Measurements from ENCODE around the gene F11R. TPM values are rescaled to one million over a fixed set of nuclear protein-coding genes. Genes with fewer than 3 reads are reported as not detected.

Gene F11R
- total and polyA plus RNA-seq, 2 of the 13 experiments (the other 11 are each of a cell fraction or from before 2014, with no cell fraction given), result 95.8 to 105 TPM

- no peak overlapping the region for H3K4me3 ChIP-seq (replicated peaks in 1 of 3; ENCODE audit: insufficient read depth in 1 of 3, low read depth in 2 of 3, low read length in 3 of 3)
- no peaks in the 10 kb centered on the region for H3K36me3 ChIP-seq (replicated peaks in 1 of 2; ENCODE audit: control insufficient read depth in 1 of 2, insufficient read depth in 2 of 2, low read length in 2 of 2)
- no peak; the same call in 2 of the 3 replicates for ATAC-seq
- H3K9ac ChIP-seq (ENCODE audit: insufficient read depth, low read depth, low read length), result no peak overlapping the region
- in situ Hi-C loops (cut with HindIII; ENCODE audit: extremely low pct_ligation_motif_present, low pct_unique_long_range_greater_than_20kb), result no loop called here
- no peak overlapping the region for H2AFZ ChIP-seq (ENCODE audit: low read length)
- no TSS peak for BruUV-seq (replicated peaks)
- no peak for FAIRE-seq
- DNase-seq (ENCODE audit: low spot score), result no peak
- no peaks in the 10 kb centered on the region for H3K79me2 ChIP-seq (ENCODE audit: insufficient read depth, low read length)
- intact Hi-C loops (cut with micrococcal nuclease; ENCODE audit: unreplicated experiment), result no loop called here
- POLR2A ChIA-PET, result no interaction called here
- WGBS (ENCODE audit: low lambda C conversion rate), result 83% methylated on average over 37 of the region's 42 CpGs
- H3K27me3 ChIP-seq (ENCODE audit: control insufficient read depth in 1 of 2, insufficient read depth in 2 of 2, low read length in 2 of 2), result no peaks in the 10 kb centered on the region
- TF ChIP-seq NCOA5 (CRISPR knock-in tag; IDR thresholded peaks at IDR 0.05) (no peak), NR2C2 (CRISPR knock-in tag; IDR thresholded peaks at IDR 0.05; ENCODE audit: borderline replicate concordance) (no peak), MLXIP (CRISPR knock-in tag; IDR thresholded peaks at IDR 0.05; ENCODE audit: borderline replicate concordance) (no peak), ETV5 (CRISPR knock-in tag; IDR thresholded peaks at IDR 0.05; ENCODE audit: borderline replicate concordance) (no peak), ZNF639 (CRISPR knock-in tag; conservative IDR thresholded peaks at IDR 0.05) (no peak), XBP1 (CRISPR knock-in tag; IDR thresholded peaks at IDR 0.05) (no peak), RORA (CRISPR knock-in tag; IDR thresholded peaks at IDR 0.05) (no peak), ZNF326 (CRISPR knock-in tag; IDR thresholded peaks at IDR 0.05; ENCODE audit: borderline replicate concordance) (no peak), KAT8 (CRISPR knock-in tag; IDR thresholded peaks at IDR 0.05) (no peak), ZNF281 (CRISPR knock-in tag; IDR thresholded peaks at IDR 0.05; ENCODE audit: borderline replicate concordance) (no peak)
- no peak overlapping the region for H3K4me2 ChIP-seq (ENCODE audit: low read depth, low read length)
- CTCF ChIA-PET (ENCODE audit: low intra/inter-chr PET ratio, low total read pairs), result no interaction called here
- peaks cover 4% of the 10 kb centered on the region; the same call in 1 of the 2 replicates for H3K9me3 ChIP-seq (ENCODE audit: low read length)
- H3K27ac ChIP-seq (ENCODE audit: extremely low read length, insufficient read depth, low read length), result no peak overlapping the region
- peaks cover 12% of the 10 kb centered on the region for H3K4me1 ChIP-seq (ENCODE audit: insufficient read depth, low read length)
- no peaks in the 10 kb centered on the region for H4K20me1 ChIP-seq (ENCODE audit: insufficient read depth, low read length)
Measured at GRCh38 chr1:160981584-160982411, 39.2 kb downstream of the F11R start.

All from HepG2 (cell line).